ENCODE data around the gene SEL1L.
A peak's percentile ranks its signal among the peaks of the same experiment; 100 is the strongest.
"Not testable (repeated sequence)": the region's sequence is repeated elsewhere in the genome, so short reads cannot be mapped to it uniquely, and the experiment has no call there.

The SEL1L gene

GRCh38 chr14:81449114-81449513, 84.5 kb downstream of the SEL1L start:
- DNase-seq (ENCODE audit: low read depth in 1 of 2, low spot score in 1 of 2): no peak

- DNase-seq (ENCODE audit: low read depth in 1 of 2, low spot score in 1 of 2): no peak
Observed at GRCh38 chr14:81447021-81447764, 86.5 kb downstream of the SEL1L start.

DNA sequence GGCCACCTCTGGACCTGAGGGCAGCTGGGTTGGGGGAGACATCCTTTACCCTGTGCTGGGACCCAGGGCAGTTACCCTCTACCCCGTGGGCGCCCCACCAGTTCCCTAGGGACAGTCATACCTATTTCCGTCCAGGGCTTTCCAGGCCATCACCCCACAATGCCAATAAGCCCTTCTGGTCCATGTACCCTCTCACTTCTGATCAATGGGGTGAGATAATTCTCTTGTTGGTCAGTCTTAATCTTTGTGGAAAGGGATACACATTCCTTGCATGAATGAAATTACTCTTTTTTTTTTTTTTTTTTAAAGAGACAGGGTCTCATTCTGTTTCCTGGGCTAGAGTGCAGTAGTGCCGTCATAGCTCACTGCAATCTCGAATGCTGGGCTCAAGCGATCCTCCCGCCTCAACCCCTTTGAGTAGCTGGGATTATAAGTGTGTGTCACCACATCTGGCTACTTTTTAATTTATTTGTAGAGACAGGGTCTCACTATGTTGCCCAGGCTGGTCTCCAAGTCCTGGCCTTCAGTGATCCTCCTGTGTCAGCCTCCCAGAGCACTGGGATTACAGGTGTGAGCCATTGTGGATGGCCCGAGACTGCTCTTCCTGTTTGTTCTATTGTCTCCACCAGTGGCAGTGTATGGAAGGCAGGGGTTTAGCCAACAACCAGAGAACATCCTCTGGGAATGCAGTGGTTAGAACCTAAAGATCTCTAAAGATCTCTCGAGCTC, 87.2 kb downstream of the SEL1L start:
- no peak for DNase-seq (ENCODE audit: low read depth in 1 of 2, low spot score in 1 of 2)

DNA sequence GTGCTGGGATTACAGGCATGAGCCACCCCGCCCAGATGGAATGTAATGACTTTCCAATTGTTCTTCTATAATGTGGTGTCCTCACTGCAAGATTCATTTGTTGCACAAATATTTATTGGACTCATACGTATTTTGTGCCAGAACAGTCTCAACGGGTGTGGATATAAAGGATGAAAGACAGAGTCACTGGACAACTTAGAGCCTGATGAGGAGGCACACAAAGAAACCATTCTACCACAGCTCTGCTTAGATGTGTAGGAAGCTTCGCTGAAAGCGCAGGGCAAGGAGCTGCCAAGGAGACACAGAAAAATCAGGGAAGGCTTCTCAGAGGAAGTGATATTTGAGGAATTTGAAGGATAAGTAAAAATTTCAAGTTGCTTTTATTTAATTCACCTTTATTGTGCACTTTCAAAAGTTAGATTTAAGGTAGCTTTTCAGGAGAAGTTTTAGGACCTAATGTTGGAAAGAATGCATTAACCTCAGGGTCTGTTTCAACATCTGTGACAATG, 92.0 kb downstream of the SEL1L start:
- no peak for DNase-seq (ENCODE audit: low read depth in 1 of 2, low spot score in 1 of 2)

- DNase-seq (ENCODE audit: low read depth in 1 of 2, low spot score in 1 of 2): no peak
Observed at GRCh38 chr14:81440041-81440440, 93.6 kb downstream of the SEL1L start.

GRCh38 chr14:81437244-81437643, 96.4 kb downstream of the SEL1L start:
- no peak for DNase-seq (ENCODE audit: low read depth in 1 of 2, low spot score in 1 of 2)

- peak in 1 of 2 donors; percentile 8 for DNase-seq (ENCODE audit: low read depth in 1 of 2, low spot score in 1 of 2)
Observed at GRCh38 chr14:81436296-81437138, 97.1 kb downstream of the SEL1L start.

- DNase-seq (ENCODE audit: low read depth in 1 of 2, low spot score in 1 of 2): no peak
Observed at GRCh38 chr14:81435391-81436295, 98.0 kb downstream of the SEL1L start.

DNA sequence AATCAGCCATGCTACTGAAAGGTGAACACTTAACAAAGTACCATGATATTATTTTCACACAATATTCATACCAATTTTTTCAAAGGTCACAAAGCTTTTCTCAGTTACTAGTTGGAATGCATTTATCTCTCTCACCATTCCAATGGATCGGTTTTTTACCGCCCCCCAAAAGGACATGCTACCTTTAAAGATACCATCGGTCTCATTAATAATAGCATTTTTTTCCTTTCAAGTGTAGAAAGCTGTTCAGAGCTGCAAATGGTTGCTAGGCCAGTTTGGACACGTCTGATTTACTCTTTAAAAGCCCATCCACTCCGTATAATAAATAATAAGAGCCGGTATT, 98.6 kb downstream of the SEL1L start:
- no peak for DNase-seq (ENCODE audit: low read depth in 1 of 2, low spot score in 1 of 2)

GRCh38 chr14:81434230-81434629, 99.4 kb downstream of the SEL1L start:
- no peak for DNase-seq (ENCODE audit: low read depth in 1 of 2, low spot score in 1 of 2)

DNA sequence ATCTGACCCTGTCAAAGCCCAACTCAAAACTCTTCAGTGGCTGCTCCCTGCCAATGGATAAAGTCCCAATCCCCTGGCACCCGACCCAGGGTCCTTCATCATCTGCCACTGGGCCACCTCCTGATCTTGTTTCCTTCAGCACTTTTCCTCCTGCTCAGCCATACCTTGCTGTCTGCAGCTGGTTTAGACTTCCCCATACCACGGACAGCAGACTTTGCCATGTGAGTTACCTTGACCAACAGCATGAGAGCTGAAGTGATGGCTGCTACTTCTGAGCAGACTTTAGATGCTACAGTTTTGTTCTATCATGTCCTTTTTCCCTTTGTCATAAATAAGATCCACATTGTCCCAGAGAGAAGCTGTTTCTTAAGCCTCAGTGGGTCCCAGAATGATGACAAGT, 100.3 kb downstream of the SEL1L start:
- no peak for DNase-seq (ENCODE audit: low read depth in 1 of 2, low spot score in 1 of 2)

DNA sequence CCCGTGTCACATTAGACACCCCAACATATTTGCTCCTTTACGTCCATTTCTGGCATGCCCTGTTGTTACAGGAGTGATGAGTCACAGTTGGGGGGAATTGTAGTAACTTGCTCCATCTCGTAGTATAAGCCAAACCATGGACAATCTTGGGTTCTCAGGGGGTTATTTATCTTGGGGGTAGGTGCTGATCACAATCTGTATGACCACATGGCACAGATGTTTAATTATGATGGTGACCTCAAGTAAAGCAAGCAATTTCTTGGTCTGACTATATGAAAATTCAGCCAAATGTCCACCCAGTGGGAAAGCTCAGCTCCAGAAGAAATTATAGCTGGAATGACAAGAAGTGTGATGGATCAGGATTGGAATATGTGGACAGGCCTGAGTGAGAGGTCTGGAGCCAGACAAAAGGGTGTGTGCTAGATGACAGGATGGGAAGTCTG, 101.4 kb downstream of the SEL1L start:
- no peak for DNase-seq (ENCODE audit: low read depth in 1 of 2, low spot score in 1 of 2)

DNA sequence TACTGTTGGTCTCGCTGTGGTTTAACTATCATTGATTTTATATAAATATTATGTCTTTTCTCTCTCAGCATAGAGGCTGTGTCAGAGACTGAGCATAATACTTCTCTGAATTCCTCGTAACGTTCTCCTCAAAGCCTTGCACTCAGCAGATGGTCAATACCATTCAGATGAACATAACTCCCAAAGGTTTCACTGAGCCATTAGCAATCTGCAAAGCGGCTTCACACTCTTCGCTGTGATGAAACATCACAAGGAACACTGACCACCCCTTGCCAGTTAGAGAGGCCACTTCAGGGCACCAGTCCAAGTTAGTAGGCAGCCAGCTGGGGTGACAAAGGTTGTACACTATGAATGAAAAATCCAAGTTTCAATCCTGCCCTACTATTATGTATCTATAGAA, 103.4 kb downstream of the SEL1L start:
- no peak for DNase-seq (ENCODE audit: low read depth in 1 of 2, low spot score in 1 of 2)

DNA sequence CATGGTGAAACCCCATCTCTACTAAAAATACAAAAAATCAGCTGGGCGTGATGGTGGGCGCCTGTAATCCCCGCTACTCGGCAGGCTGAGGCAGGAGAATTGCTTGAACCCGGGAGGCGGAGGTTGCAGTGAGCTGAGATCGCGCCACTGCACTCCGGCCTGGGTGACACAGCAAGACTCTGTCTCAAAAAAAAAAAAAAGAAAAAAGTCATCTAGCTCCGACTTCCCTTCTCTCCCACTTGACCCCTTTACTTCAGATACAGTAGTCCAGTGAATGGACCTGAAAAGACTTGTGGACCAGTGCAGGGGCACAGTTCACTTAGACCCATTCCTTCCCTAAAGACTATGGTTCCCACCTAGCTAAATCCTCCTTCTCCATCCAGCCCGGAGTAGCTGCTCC, 103.9 kb downstream of the SEL1L start:
- DNase-seq (ENCODE audit: low read depth in 1 of 2, low spot score in 1 of 2): not testable (repeated sequence)

DNA sequence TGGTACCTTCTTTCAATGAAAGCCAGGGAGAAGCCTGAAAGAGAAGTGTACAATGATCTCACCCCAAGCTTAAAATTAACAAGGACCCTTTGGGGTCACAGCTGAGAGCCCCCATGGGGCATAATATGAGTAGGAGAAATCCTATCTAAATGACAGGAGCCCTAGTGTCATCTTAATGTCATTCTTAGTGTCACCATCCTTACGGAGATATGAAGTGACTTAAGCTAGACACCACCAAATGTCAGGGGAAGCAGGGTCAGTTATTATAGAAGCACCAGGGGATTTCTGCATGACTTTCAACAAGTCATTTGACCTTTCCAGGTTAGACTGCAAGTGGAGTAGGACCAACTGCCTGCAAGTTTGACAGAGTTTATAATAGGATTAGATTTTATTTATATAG, 104.6 kb downstream of the SEL1L start:
- DNase-seq (ENCODE audit: low read depth in 1 of 2, low spot score in 1 of 2): no peak

- DNase-seq (ENCODE audit: low read depth in 1 of 2, low spot score in 1 of 2): no peak
Observed at GRCh38 chr14:81427348-81428058, 106.2 kb downstream of the SEL1L start.

GRCh38 chr14:81423504-81423903, 110.1 kb downstream of the SEL1L start:
- no peak for DNase-seq (ENCODE audit: low read depth in 1 of 2, low spot score in 1 of 2)

Data from activated T-helper 1 cell treated with anti-CD3 and anti-CD28 coated beads, Interleukin-2, amount 50 U/mL, for 16 hours (primary cell).